Activated gamma-delta T cell treated with Interleukin-2 at 50 U/mL for 16 hours (primary cell): Measurements from ENCODE around the gene CORO7.

ENCODE experiments used
- DNase-seq: peaks from one replicate; pipeline ENCODE4 v3.0.0-alpha.2; 2020

Gene CORO7

DNA sequence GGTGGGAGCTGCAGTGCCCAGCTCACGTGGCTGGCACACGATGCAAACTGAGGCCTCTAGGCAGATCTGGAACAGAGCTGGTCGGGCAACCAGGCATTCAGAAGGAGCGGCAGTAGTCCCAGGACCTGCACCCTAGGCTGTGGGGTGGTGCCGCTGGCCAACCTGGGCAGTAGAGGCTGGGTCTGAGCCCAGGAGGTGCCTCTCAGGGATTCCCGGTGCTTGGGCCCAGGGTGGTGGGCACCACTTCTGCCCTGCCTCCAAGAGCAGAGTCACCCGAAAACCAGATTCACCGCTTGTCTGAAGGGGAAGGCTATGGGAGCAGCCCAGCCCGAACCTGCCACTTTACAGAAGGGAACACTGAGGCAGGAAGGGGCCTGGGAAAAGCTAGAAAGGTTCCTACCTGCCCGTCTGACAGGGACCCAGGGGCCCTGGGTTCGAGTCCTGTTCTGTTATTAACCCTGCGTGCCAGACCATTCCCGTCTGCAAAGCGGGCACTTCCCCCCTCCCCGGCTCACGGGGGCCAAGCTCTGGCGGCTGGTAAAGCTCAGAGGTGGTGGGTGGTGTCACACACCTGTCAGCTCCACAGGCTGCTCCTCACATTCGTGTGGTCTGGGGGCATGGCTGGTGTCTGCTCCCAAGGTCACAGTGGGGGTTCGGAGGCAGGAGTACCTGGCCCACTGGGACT is 83.6 kb downstream of the CORO7 start:
- no peak for DNase-seq

DNA sequence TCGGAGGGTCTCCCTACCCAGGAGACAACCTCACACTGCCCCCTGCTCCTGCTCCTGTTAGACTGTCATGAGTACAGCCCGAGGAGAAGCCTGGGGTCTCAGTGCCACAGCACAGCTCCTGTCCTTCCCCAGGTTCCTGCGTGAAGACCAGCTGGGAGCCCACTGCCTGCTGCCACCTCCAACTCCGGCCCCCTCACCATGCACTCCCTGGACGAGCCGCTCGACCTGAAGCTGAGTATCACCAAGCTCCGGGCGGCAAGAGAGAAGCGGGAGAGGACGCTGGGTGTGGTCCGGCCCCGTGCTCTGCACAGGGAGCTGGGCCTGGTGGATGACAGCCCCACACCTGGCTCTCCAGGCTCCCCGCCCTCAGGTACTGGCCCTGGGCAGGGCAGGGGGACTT is 84.3 kb downstream of the CORO7 start:
- no peak for DNase-seq

DNA sequence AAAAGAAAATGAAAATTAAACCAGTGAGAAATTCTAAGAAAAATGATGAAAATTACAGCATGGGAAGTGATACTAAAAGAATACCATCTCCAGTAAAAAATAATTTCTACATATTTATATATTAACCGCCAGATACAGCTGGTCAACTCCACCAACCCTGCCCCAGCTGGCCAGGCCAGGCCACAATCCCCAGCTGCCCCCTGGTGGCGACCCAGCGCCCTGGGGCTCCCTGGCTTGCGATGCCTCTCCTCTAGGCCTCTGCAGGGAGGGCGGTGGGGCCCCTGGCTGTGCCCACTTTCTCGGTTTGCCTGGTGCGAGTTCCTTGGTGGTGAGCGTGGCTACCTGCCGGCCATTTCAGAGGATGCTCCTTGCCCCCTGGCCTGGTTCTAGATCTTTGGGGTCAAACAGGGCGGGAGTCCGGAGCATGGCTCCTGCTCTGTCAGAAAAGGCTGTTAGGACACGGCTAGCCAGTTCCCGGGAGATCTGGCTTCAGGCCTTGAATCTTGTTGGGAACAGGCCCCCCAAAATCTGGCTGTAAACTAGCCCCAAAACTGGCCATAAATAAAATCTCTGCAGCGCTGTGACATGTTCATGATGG is 86.0 kb downstream of the CORO7 start:
- DNase-seq, result peak; percentile 73

DNA sequence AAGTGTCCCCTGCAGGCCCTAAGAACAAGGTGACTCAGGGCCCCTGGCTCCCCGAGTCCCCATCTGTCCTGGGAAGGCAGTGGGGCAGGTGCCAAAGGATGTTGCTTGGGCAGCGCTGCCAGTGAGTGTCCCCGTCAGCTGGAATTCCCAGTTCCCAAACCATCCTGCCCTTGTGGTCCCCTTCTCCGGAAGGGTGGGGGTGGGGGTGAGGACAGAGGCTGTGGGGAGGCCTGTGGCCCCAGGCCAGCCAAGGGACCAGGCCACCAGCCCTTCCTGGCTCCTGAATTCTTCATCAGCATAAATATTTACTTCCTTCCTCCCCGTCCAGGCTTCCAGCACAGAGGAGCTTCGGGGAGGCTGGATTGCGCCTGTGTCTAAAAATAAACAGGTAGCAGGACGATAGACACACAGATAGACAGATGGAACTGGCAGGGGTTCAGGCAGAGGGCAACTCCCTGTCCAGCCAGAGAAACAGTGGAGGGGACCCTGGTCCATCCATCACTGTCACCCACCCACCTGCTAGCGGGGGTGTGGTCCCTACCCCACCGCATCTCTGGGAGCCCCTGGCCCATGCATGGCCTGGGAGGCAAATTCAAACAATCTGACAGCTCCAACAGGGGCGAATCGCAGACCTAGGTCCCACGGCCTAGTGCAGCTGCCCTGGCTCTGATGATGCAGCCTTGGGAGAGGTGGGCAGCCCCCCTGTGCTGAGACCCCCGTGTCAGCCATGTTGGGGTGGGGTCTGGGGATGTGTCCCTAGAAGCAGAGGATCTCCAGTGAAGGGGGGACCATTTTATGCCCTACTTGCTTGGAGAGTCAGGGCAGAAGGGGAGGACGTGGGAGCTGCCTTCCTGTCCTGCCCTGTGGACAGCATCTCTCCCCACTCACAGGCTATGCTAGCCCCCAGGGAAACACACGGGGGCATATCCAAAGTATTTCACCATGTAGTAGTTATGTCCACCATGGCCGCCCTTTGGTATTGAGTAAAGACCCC is 87.3 kb downstream of the CORO7 start:
- DNase-seq, result no peak

DNA sequence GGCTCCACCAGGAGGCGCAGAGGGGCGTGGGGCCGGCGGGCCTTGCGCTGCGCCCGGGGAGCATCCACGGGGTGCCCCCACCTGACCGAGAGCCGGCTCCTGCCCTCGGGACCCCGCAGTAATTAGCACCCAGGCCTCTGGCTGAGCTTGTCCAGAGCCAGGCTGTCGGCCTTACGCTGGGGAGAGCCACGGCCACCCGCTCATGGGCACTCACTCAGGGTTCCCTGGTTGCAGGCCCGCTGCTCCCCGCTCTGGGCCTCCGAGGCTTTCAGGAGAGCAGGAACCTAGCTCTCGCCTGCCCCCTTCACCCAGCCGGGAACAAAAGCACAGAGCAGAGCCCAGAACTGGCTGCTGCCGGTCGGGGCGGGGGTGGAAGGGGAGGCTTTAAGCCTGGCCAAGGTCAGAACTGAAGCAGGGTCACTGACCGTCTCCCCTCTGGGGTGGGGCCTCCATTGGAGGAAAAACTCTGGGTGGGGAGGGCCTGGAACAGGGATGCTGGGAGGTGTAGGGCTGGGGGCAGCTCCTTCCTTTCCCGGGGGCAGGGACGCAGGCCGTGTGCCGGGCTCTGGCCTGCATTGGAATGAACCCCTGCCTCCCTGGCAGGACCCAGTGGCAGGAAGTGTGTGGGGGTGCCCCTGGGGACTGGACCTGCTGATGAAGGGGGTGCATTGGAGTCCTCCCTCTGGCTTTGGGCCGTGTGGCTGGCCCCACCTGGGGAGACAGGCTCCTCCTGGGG is 88.2 kb downstream of the CORO7 start:
- peak; percentile 36 for DNase-seq

DNA sequence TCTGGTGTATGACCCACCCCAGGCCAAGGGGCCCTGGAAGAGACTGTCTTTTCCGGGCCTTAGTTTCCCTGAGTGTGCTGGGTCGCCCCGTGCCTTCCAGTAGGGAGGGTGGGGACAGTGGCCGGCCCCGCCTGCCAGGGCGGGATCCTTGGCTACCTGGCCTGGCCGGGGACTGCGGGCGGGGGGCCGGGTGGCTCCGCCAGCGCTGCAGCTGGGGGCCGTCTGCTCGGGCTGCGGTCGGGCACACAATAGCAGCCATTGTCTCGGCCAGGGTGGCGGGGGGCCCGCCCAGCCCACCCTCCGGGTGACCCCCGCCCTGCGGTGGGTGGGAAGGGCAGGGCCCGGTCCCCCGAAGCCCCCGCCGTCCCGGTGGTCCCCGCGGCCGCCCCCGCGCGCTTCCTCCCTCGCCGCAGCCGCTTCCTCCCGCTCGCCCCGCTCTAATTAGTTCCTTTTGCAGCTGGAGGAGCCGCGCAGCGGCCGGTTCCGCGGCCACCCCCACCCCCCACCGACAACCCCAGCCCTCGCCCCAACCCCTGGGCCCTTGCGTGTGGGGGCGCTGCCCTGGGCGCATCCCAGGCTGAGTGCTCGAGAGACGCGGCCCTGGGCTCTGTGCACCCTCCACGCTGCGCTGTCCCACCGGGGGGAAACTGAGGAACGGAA is 88.9 kb downstream of the CORO7 start:
- DNase-seq, result no peak

DNA sequence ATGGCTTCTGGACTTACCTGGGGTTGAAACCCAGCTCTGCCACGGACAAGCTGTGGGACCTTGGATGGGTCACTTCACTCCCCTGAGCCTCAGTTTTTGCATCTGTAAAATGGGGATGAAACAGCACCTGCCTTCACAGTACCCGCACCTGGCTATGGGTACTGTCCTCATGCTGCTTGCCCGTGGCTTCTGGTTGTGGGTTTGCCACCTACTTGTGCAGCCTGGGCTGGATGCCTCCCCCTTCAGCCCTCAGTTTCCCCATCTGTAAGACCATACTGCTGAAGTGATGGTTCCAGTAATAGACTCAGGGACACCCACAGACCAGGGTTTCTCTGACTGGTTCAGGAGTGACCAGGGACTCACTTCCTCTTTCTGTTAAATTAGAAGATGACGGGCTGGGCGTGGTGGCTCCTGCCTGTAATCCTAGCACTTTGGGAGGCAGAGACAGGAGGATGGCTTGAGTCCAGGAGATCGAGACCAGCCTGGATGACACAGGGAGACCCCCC is 91.1 kb downstream of the CORO7 start:
- DNase-seq, result no peak

DNA sequence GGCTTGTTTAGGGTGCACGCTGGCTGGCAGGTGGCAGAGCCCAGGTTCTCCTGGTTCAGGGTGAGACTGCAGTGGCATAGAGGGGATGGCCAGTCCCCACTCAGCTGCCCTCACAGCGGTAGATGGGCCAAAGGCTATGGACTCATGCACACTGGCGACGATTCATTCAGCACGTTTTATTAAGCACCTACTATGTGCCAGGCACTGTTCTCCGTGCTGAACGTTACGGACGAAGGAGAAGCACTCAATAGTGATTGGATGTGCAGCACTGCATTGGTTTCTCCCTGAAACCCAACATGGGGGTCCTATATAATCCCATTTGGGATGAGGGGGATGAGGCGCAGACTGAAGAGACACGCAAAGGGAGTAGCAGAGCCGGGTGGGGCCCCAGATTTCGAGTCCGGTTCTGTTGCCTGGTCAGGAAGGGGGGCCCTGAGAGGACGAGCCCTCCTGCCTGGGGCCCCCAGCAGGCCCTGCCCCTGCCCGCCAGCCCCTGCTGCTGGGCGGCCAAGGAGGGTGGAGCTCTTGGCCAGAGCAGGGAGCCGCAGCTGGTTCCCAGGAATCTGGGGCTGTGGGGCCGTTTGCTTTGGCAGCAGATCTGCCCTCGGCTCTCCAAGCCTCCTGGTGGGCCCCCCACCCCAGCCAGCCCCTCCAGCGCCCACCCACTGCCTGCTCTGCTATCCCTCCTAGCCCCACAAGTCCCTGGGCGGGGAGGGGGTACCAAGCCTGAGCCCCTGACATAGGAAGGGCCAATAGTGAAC is 91.7 kb downstream of the CORO7 start:
- no peak for DNase-seq

DNA sequence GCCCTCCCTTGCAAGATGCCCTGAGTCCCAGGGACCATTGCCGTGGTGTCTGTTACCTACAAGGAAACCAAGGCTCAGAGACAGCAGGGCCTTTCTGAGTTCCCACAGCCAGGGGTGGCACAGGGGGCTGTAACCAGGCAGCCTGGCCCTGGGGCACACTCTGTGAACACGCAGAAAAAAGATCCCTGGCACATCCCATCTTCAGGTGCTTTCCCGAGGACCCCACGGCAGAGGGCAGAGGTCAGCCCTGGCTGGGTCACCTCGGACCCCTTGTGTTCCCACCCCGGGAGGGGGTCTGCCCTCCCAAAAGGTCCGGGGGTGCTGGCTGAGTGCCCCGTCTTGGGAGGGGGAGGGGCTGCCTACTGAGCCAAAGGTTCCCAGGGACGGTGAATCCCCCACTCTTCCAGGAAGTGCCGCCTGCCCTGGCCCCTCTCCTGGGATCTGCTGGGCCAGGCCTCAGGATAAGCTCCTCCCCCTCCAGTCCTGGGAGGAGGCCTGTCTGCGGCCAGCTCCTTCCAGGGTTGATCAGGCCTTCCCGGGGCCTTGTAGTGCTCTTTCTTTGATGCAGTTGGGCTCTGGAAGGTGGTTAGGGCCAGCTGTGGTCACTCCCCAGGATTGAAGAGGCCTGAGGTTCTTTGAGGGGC is 92.4 kb downstream of the CORO7 start:
- no peak for DNase-seq

DNA sequence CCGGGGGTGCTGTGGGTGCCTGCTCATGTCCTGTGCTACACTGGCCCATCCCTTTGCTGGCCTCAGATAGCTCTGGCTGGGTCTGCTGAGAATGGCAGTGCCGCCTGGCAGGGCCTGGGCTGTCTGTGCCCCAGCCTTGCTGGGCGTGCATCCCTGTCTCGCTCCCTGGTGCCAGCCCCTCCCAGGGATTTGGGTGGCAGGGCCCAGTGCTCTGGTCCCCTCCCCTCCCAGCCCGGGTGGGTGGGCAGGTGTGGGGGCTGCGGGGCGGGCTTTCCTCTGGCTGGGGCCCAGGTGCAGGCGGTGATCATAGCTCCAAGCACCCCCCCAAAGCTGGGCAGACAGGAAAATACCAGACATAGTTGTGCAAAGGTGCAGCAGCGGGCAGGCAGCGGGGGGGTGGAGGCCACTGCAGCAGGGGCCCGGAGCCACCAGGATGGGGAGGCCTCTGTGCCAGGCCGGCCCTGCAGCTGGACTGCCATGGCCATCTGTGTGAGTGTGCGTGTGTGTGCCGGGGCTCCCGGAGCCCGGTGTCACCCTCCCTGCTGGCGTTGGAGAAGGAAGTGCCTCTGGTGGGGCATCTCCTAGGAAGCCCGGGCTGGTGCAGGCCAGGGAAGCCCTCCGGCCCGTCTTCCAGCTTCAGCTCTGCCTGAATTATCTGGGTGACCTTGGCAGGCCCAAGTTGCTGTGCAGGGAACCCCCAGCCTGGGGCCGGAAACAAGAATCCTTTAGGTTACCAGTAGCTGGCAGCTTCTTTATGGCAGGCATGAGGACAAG is 93.1 kb downstream of the CORO7 start:
- DNase-seq, result no peak

DNA sequence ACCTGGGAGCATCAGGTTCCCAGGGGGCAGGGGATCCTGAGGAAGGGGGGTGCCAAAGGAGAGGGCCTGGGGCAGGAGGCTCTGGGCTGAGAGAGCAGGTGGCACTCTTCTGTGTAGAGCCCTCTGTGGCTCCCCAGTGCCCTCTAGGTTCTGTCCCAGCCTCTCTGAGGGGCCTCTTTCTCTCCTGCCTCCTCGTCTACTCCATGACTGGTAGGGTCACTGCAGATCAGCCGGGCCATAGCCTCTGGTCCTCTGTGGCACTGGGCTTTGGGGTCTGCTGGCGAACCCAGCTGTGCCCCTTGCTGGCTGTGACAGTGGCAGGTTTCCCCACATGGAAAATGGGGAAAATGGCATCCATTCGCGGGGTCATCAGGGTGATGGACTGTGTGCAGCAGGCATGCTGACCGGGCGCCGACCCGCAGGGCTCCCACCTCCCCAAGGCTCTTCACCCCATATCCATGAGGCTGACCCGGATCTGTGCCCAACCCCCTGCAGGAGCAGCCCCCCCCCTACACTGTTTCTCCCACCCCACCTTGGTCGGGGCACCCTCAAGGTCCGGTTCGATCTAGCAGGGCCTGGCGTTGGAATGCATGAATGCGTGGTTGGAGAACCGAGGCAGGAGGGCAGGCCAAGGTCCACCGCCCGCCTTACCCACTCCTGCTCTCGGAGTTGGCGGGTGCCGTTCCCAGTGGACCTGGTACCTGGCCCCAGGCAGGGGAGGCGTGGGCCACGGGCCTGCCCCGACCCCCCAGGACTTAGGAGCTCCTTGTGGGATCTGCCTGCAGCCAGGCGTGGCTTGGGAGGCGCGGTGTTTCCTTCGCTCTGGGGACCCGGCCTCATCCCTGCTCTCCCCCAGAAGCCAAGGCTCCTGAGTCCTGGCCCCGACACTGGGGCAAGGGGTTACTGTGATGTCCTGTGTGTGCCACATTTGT is 94.0 kb downstream of the CORO7 start:
- DNase-seq, result no peak

DNA sequence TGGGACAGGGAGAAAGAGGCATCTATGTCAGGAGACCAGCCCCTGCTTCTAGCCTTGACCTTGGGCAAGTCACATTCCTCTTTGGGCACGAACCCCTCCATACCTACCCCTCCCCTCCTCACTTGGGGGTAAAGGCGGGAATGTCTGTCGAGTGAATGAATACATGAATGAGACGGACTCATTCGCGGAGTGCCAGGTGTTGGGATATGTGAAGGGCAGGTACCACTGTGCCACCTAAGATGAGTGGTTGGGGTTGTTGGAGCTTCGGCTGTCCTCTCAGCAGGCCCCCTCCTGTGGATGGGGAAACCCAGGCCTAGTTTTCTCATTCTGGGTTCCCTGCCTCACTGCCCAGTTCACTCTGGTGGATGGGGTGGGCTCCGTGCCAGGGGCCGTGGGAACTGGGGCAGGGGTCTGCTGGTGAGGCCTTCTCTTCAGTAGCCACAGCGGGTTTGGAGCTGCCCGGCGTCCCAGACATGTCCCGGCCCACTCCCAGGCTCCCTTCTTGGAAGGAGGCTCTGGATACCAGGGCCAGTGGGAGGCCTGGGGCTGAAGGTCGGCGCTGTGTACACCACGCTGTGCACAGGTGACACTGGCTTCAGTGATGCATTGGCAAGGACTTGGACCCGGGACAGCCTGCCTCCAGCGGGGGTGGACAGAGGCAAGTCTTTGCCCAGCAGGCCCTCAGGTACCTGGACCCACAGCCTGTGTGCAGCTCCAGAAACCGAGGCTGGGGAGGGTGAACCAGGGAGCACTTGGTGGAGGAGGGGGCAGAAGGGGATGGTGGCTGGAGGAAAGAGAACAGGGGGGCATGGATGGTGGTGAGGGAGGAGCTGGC is 94.9 kb downstream of the CORO7 start:
- no peak for DNase-seq

DNA sequence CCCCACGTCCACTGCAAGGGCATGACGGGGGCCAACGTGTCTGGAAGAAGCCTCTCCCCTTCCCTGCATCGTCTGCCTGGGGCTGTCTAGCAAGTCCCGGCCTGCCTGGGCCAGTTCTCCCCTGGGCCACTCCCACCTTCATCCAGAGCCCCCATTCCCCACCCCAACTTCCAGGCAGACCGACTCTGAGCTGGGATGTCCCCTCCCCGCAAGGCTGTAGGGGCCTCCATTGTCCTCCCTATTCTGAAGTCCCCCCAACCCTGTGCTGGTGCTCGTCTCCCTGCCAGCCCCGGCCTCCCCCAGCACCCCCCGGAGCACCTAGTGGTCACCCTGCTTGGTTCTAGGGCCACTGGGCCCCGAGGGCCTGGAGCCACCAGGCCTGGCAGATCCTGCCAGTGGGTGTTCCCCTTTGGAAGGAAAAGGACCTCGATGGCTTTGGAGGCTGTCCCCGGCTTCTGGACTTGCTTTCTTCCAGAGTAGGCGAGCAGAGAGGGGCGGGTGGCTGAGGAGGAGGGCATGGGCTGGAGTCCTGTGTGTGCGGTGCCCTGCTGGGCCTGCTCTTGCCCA is 95.7 kb downstream of the CORO7 start:
- no peak for DNase-seq

DNA sequence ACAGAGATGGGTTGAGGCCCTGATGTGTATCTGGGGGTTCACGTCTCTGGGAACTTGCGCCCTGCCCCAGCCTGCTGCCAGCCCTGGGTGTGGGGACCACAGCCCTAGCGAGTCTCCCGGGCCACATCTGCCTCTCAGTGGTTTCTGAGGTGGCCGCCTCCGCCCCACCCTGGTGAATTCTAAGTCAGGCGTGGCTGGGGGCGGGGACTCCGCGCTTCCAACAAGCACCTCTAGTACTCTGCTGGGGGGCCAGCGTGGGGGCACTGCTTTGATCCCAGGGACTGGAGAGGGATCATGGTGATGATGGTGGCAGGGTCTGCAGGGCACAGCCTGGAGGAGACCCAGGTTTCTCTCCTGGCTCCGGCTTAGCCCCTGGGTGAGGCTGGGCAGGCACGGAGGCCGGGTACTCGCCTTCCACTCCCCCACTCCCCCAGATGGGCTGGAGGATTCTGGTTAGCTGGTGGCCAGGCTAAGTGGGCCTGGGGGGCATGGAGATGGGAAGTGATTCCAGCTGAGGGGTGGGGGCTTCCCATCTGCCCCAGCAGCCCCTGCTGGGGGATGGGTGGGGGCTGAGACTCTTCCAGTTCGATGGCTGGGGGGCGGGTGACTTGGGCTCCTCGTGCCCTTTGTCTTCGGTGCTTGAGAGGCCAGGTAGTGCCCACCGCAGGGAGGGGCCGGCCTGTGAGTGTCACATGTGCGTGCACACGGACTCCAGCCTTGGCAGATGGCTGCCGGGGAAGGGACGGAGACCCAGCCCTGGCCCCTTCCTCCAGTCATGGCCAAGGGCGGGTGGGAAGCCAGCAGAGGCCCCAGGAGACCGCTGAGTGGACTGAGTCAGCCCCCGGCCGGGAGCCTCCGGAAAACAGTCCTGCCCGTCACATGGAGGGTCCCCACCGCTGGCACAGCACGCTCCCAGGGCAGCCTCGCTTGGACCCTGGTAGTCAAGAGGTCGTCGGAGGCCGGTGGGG is 96.7 kb downstream of the CORO7 start:
- peak; percentile 48 for DNase-seq

DNA sequence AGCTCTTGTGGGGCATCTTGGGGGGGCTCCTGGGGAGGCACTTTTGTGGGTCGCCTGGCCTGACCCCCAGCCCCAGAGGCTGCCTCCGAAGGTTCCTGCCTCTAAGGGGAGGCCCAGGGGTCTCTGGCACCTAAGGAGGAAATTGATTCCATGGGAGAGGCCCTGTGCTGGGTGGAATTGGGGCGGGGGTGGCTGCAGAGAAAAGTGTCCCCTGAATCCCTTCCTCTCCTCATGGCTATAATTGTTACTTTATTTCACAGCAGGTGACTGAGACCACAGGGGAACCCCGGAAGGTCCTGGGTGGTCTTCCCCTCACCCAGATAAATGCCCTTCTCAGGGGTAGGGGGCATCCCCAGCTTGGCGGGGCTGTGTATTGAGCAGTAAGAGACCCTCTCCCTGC is 97.4 kb downstream of the CORO7 start:
- no peak for DNase-seq

DNA sequence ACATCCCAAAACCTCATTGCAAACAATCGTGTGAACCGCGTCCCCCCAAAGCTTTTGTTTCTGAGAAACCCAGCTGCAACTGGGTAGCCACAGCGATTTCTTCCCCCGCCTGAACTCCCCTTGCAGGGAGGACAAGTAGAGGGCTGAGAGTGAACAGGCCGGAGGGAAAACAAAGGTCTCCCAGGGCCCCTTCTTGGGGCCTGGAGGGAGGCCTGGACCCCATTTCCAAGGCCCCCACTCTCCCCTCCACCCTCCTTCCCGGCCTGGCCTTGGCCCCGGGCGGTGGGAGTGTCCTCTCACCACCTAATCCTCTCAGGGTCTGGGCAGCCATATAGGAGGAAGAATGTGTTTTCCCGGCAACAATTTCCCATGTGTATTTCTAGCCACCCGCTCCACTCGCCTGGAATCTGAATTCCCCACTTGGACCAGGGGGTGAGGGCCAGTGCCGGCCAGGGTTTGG is 97.9 kb downstream of the CORO7 start:
- DNase-seq, result no peak
